H1 (cell line): ENCODE data around the gene RIMS1. TPM values are rescaled to one million over a fixed set of nuclear protein-coding genes. Genes with fewer than 3 reads are reported as not detected.

ENCODE experiments used
- CTCF ChIA-PET: fragments of 300-600 bp; sonication (Branson Sonifier 250); formaldehyde crosslinking; loops from one replicate; lab custom pipeline; 2021; ENCODE audit not compliant: partially characterized antibody; lab: Charles Lee
- POLR2A ChIA-PET: fragments of 300-600 bp; sonication (Branson Sonifier 250); formaldehyde crosslinking; loops from one replicate; lab custom pipeline; 2021; ENCODE audit warnings: inconsistent platforms; ENCODE audit not compliant: partially characterized antibody; lab: Charles Lee
- DNase-seq, 2 experiments: peaks; one replicate each; pipeline versions ENCODE4 v3.0.0 to v3.0.0-alpha.2; 2010 to 2022; ENCODE audit warnings: low spot score in 2 of 2, low read depth in 1 of 2, mixed read lengths in 1 of 2
- FAIRE-seq: peaks from 2 replicates; lab custom pipeline; 2011; peaks lifted over from hg19 to GRCh38; lab: Jason Lieb, UNC
- H2AFZ ChIP-seq: 2 replicates; pipeline ENCODE4 v1.8.1; 2012; ENCODE audit warnings: low read length, inconsistent platforms
- H2AK5ac ChIP-seq: 2 replicates; pipeline ENCODE4 v1.6.1; 2013; ENCODE audit warnings: low read depth, low read length
- H2BK120ac ChIP-seq: replicated peaks from 2 replicates; pipeline ENCODE3; 2013; ENCODE audit warnings: low read depth, low read length, inconsistent platforms
- H2BK12ac ChIP-seq: 2 replicates; pipeline ENCODE4 v1.6.1; 2013; ENCODE audit warnings: low read depth, low read length
- H2BK15ac ChIP-seq: 2 replicates; pipeline ENCODE4 v1.6.1; 2013; ENCODE audit warnings: low read length
- H2BK20ac ChIP-seq: 2 replicates; pipeline ENCODE4 v1.6.1; 2013; ENCODE audit warnings: low read length
- H2BK5ac ChIP-seq: 2 replicates; pipeline ENCODE4 v1.6.1; 2013; ENCODE audit warnings: low read depth, low read length
- H3K14ac ChIP-seq: 2 replicates; pipeline ENCODE4 v1.6.1; 2013; ENCODE audit warnings: inconsistent platforms; ENCODE audit not compliant: insufficient read length
- H3K18ac ChIP-seq: 2 replicates; pipeline ENCODE4 v1.6.1; 2013; ENCODE audit warnings: low read length; ENCODE audit errors: extremely low read depth
- H3K23ac ChIP-seq: 2 replicates; pipeline ENCODE4 v1.6.1; 2013; ENCODE audit warnings: inconsistent platforms; ENCODE audit not compliant: insufficient read length
- H3K23me2 ChIP-seq: 2 replicates; pipeline ENCODE4 v1.6.1; 2013; ENCODE audit warnings: low read depth, low read length
- H3K27ac ChIP-seq: 2 replicates; pipeline ENCODE4 v1.6.1; 2011; ENCODE audit warnings: low read depth, low read length, inconsistent platforms
- H3K27me3 ChIP-seq, 4 experiments: replicated peaks in 1 of 4; 1 replicate in 1 of 4; 2 replicates in 3 of 4; pipeline versions ENCODE4 v1.6.1 to v1.8.1; 2011 to 2013; ENCODE audit warnings: low read length in 3 of 4, mild to moderate bottlenecking in 3 of 4, inconsistent platforms in 2 of 4, mixed read lengths in 2 of 4, moderate library complexity in 1 of 4; ENCODE audit not compliant: control insufficient read depth in 3 of 4, insufficient read depth in 3 of 4; ENCODE audit errors: extremely low read depth in 1 of 4
- H3K36me3 ChIP-seq, 4 experiments: 2 replicates each; pipeline versions ENCODE4 v1.6.1 to v1.8.1; 2011 to 2013; ENCODE audit warnings: mild to moderate bottlenecking in 4 of 4, low read length in 3 of 4, moderate library complexity in 2 of 4, control low read depth in 1 of 4, inconsistent platforms in 1 of 4; ENCODE audit not compliant: insufficient read depth in 4 of 4, control insufficient read depth in 2 of 4
- H3K4ac ChIP-seq: replicated peaks from 2 replicates; pipeline ENCODE3; 2013; ENCODE audit warnings: low read length, low read depth, mixed read lengths, inconsistent platforms; ENCODE audit not compliant: insufficient read length
- H3K4me1 ChIP-seq, 4 experiments: replicated peaks in 1 of 4; 1 replicate in 1 of 4; 2 replicates in 3 of 4; pipeline versions ENCODE4 v1.6.1 to v1.8.1; 2011 to 2013; ENCODE audit warnings: low read length in 3 of 4, inconsistent platforms in 2 of 4, mixed read lengths in 1 of 4; ENCODE audit not compliant: insufficient read depth in 4 of 4, control insufficient read depth in 3 of 4
- H3K4me2 ChIP-seq, 2 experiments: 2 replicates each; pipeline versions ENCODE4 v1.6.1 to v1.8.1; 2011 to 2013; ENCODE audit warnings: low read depth in 2 of 2, low read length in 2 of 2, control low read depth in 1 of 2, inconsistent platforms in 1 of 2, mild to moderate bottlenecking in 1 of 2; ENCODE audit not compliant: insufficient read depth in 1 of 2
- H3K4me3 ChIP-seq, 4 experiments: fragments of 200-600, 300-600 bp in 1 of 4; sonication (generic), shearing (Covaris generic), sonication (Bioruptor Twin) in 1 of 4; 2 replicates each; pipeline versions ENCODE4 v1.5.1 to v1.8.1; 2011 to 2016; ENCODE audit warnings: low read length in 4 of 4, low read depth in 3 of 4, control low read depth in 2 of 4, inconsistent platforms in 2 of 4, mild to moderate bottlenecking in 2 of 4, mixed read lengths in 1 of 4, moderate library complexity in 1 of 4; ENCODE audit not compliant: insufficient read depth in 2 of 4; ENCODE audit errors: extremely low read depth in 1 of 4
- H3K56ac ChIP-seq: replicated peaks from 2 replicates; pipeline ENCODE3; 2013; ENCODE audit warnings: low read depth, mild to moderate bottlenecking, mixed read lengths, low read length, inconsistent platforms; ENCODE audit not compliant: insufficient read length
- H3K79me1 ChIP-seq: 2 replicates; pipeline ENCODE4 v1.6.1; 2013; ENCODE audit warnings: low read depth, low read length, control low read depth
- H3K79me2 ChIP-seq, 2 experiments: 2 replicates each; pipeline versions ENCODE4 v1.6.1 to v1.8.1; 2012 to 2013; ENCODE audit warnings: low read length in 2 of 2, mild to moderate bottlenecking in 2 of 2, inconsistent platforms in 1 of 2; ENCODE audit not compliant: insufficient read depth in 2 of 2, control insufficient read depth in 1 of 2
- H3K9ac ChIP-seq, 4 experiments: replicated peaks in 1 of 4; 1 replicate in 1 of 4; 2 replicates in 3 of 4; pipeline versions ENCODE4 v1.6.1 to v1.8.1; 2011 to 2013; ENCODE audit warnings: low read depth in 3 of 4, low read length in 3 of 4, control low read depth in 2 of 4, mild to moderate bottlenecking in 2 of 4, moderate library complexity in 2 of 4, inconsistent platforms in 1 of 4; ENCODE audit errors: extremely low read depth in 1 of 4
- H3K9me3 ChIP-seq, 2 experiments: 2 replicates each; pipeline versions ENCODE4 v1.6.1 to v1.8.1; 2012 to 2013; ENCODE audit warnings: mild to moderate bottlenecking in 2 of 2, moderate library complexity in 2 of 2, control low read depth in 1 of 2, inconsistent platforms in 1 of 2, low read depth in 1 of 2, low read length in 1 of 2, mixed read lengths in 1 of 2; ENCODE audit not compliant: insufficient read depth in 2 of 2
- H4K20me1 ChIP-seq, 2 experiments: replicated peaks in 1 of 2; 2 replicates each; pipeline versions ENCODE3 to v1.8.1; 2011 to 2013; ENCODE audit warnings: inconsistent platforms in 2 of 2, low read length in 2 of 2, mild to moderate bottlenecking in 1 of 2; ENCODE audit not compliant: insufficient read depth in 2 of 2, control insufficient read depth in 1 of 2
- H4K5ac ChIP-seq: 2 replicates; pipeline ENCODE4 v1.6.1; 2013; ENCODE audit warnings: low read length, low read depth, mixed read lengths, inconsistent platforms; ENCODE audit not compliant: insufficient read length
- H4K8ac ChIP-seq: 2 replicates; pipeline ENCODE4 v1.8.0; 2013; ENCODE audit warnings: mild to moderate bottlenecking, moderate library complexity, low read length, inconsistent platforms; ENCODE audit not compliant: insufficient read depth; ENCODE audit errors: extremely low read depth
- H4K91ac ChIP-seq: replicated peaks from 2 replicates; pipeline ENCODE3; 2013; ENCODE audit warnings: low read length, mixed read lengths, inconsistent platforms; ENCODE audit not compliant: insufficient read length
- ATF2 ChIP-seq: IDR thresholded peaks from 2 replicates; pipeline ENCODE4 v1.6.1; 2012; ENCODE audit warnings: low read length, inconsistent platforms
- CBX8 ChIP-seq: fragments of 300-800, 300-1000 bp; sonication (generic); IDR thresholded peaks from 2 replicates; pipeline ENCODE4 v1.7.1; 2016; ENCODE audit warnings: low read depth, low read length, borderline replicate concordance
- CHD1 ChIP-seq: IDR thresholded peaks from 2 replicates; pipeline ENCODE4 v1.6.1; 2012; ENCODE audit warnings: low read depth, low read length, improper control_type of control experiment
- PHF8 ChIP-seq: fragments of 200-600 bp; sonication (generic); conservative IDR thresholded peaks from 2 replicates; pipeline ENCODE4 v1.7.1; 2012; ENCODE audit warnings: low read depth, mild to moderate bottlenecking, inconsistent platforms, low read length, moderate library complexity
- POLR2AphosphoS5 ChIP-seq: IDR thresholded peaks from 2 replicates; pipeline ENCODE4 v1.6.1; 2011; ENCODE audit warnings: low read depth, low read length
- POU5F1 ChIP-seq: IDR thresholded peaks from 2 replicates; pipeline ENCODE4 v1.6.1; 2011; ENCODE audit warnings: low read depth, mild to moderate bottlenecking, low read length, moderate library complexity
- SIRT6 ChIP-seq: IDR thresholded peaks from one replicate; pipeline ENCODE4 v1.7.1; 2012; ENCODE audit warnings: low read length, inconsistent platforms
- SP2 ChIP-seq: IDR thresholded peaks from 2 replicates; pipeline ENCODE4 v1.6.1; 2012; ENCODE audit warnings: mild to moderate bottlenecking, low read length, inconsistent platforms
- TCF12 ChIP-seq: IDR thresholded peaks from 2 replicates; pipeline ENCODE4 v1.6.1; 2011; ENCODE audit warnings: low read depth, mild to moderate bottlenecking, low read length
- WGBS, 2 experiments: shearing (Covaris generic) in 1 of 2; methylation state at CpG; one replicate each; pipeline versions ENCODE4 v1.1.6 to v1.1.7; 2013 to 2015; ENCODE audit warnings: low lambda C conversion rate in 2 of 2, mixed read lengths in 2 of 2, inconsistent platforms in 1 of 2, low coverage in 1 of 2, missing lambda C conversion rate in 1 of 2; ENCODE audit not compliant: insufficient replicate concordance in 2 of 2, insufficient coverage in 1 of 2, insufficient read length in 1 of 2; ENCODE audit errors: extremely low coverage in 1 of 2, missing lambda C conversion rate in 1 of 2; 5-methylcytosine and 5-hydroxymethylcytosine counted together
- polyA plus RNA-seq, 7 experiments: library from polyadenylated mRNA; depleted of rRNA in 3 of 7; stranded (reverse) in 5 of 7; unstranded in 2 of 7; fragments of >200 nt in 5 of 7; fragments of 200-250 nt in 2 of 7; gene quantifications; 1 replicate in 5 of 7; 2 replicates in 1 of 7; 4 replicates in 1 of 7; pipeline versions ENCODE4 v1.2.1 to v1.2.3, GENCODE V29; 2011 to 2013; ENCODE audit warnings: missing spikeins in 2 of 7, mixed read lengths in 2 of 7
- total RNA-seq: library from RNA; stranded (reverse); fragmentation: NEBNext Ultra II Directional; extraction: Animal tissue kit (Norgen Biotek cat#: 25700); gene quantifications from 2 replicates; pipeline ENCODE4 v1.2.1, GENCODE V29; 2021

The RIMS1 gene
- total and polyA plus RNA-seq, 2 of the 8 experiments (the other 6 are each of a cell fraction or from before 2014, with no cell fraction given) = 0.63 to 2.3 TPM

GRCh38 chr6:72094506-72094905 is 208.2 kb downstream of the RIMS1 start:
- H2AK5ac ChIP-seq = no peak overlapping the region
- H3K56ac ChIP-seq = no peak overlapping the region
- no peak overlapping the region for H2BK15ac ChIP-seq
- H3K14ac ChIP-seq = no peak overlapping the region
- H2AFZ ChIP-seq = no peak overlapping the region
- no peak overlapping the region for H2BK12ac ChIP-seq
- 93% methylated on average over 1 of the region's 1 CpG; no CpG with 5 or more reads in 1 of the 2 experiments for WGBS, 2 experiments
- H2BK5ac ChIP-seq = no peak overlapping the region
- no peaks in the 10 kb centered on the region for H3K27me3 ChIP-seq
- H2BK20ac ChIP-seq = no peak overlapping the region
- H3K23ac ChIP-seq = no peak overlapping the region
- TF ChIP-seq PHF8 (no peak), SP2 (no peak), CBX8 (no peak), POLR2AphosphoS5 (no peak), ATF2 (no peak), SIRT6 (no peak), TCF12 (no peak), CHD1 (no peak), POU5F1 (no peak)
- H4K91ac ChIP-seq = no peak overlapping the region
- no peaks in the 10 kb centered on the region for H3K79me1 ChIP-seq
- no peaks in the 10 kb centered on the region for H3K36me3 ChIP-seq
- H4K20me1 ChIP-seq = no peaks in the 10 kb centered on the region
- H4K8ac ChIP-seq = no peak overlapping the region
- no peak for FAIRE-seq
- no peak overlapping the region for H3K18ac ChIP-seq
- H3K27ac ChIP-seq = no peak overlapping the region
- H3K9ac ChIP-seq = no peak overlapping the region
- CTCF ChIA-PET = interaction anchor here (0.6 kb wide), 1 partner anchor 409 kb away, joined by 3 read pairs; no protein-coding TSS in a partner anchor
- no peaks in the 10 kb centered on the region for H3K4me1 ChIP-seq
- no peak for DNase-seq
- H3K23me2 ChIP-seq = no peaks in the 10 kb centered on the region
- no peak overlapping the region for H4K5ac ChIP-seq
- H2BK120ac ChIP-seq = no peak overlapping the region
- H3K9me3 ChIP-seq = no peaks in the 10 kb centered on the region
- no peak overlapping the region for H3K4ac ChIP-seq
- POLR2A ChIA-PET = no interaction called here
- no peak overlapping the region for H3K4me2 ChIP-seq
- no peak overlapping the region for H3K4me3 ChIP-seq
- no peaks in the 10 kb centered on the region for H3K79me2 ChIP-seq
